Osteoblast (primary cell): ENCODE measurements around the gene ARPP19. TPM values are rescaled to one million over a fixed set of nuclear protein-coding genes. Genes with fewer than 3 reads are reported as not detected.

Experiments used
- DNase-seq: peaks from one replicate; pipeline ENCODE4 v3.0.0; 2011; ENCODE audit warnings: low spot score, mixed read lengths; ENCODE audit not compliant: insufficient read length; ENCODE audit errors: missing footprints
- H2AFZ ChIP-seq: 2 replicates; pipeline ENCODE4 v1.6.0; 2011; ENCODE audit warnings: mild to moderate bottlenecking, low read length
- H3K27ac ChIP-seq: 2 replicates; pipeline ENCODE4 v1.5.1; 2011; ENCODE audit warnings: mild to moderate bottlenecking, low read depth, low read length, moderate library complexity
- H3K27me3 ChIP-seq: 2 replicates; pipeline ENCODE4 v1.6.0; 2012; ENCODE audit warnings: mild to moderate bottlenecking, control low read depth, inconsistent platforms, low read length, moderate library complexity; ENCODE audit not compliant: insufficient read depth
- H3K36me3 ChIP-seq: 2 replicates; pipeline ENCODE4 v1.5.1; 2011; ENCODE audit warnings: mild to moderate bottlenecking, low read length, control low read depth, moderate library complexity; ENCODE audit not compliant: insufficient read depth
- H3K4me1 ChIP-seq: 2 replicates; pipeline ENCODE4 v1.5.1; 2011; ENCODE audit warnings: mild to moderate bottlenecking, low read length, control low read depth, moderate library complexity; ENCODE audit not compliant: insufficient read depth
- H3K4me2 ChIP-seq: 2 replicates; pipeline ENCODE4 v1.6.0; 2011; ENCODE audit warnings: mild to moderate bottlenecking, low read length; ENCODE audit not compliant: insufficient read depth
- H3K4me3 ChIP-seq: fragments of 200-600 bp; sonication (generic); 3 replicates; pipeline ENCODE4 v1.5.1; 2012; ENCODE audit warnings: mild to moderate bottlenecking, low read length, inconsistent platforms; ENCODE audit not compliant: insufficient read depth
- H3K79me2 ChIP-seq: 2 replicates; pipeline ENCODE4 v1.6.0; 2012; ENCODE audit warnings: mild to moderate bottlenecking, low read length, control low read depth, inconsistent platforms; ENCODE audit not compliant: insufficient read depth
- H3K9me3 ChIP-seq: 2 replicates; pipeline ENCODE4 v1.5.1; 2011; ENCODE audit warnings: low read depth, low read length, control low read depth
- H4K20me1 ChIP-seq: 2 replicates; pipeline ENCODE4 v1.6.0; 2012; ENCODE audit warnings: mild to moderate bottlenecking, low read length, control low read depth; ENCODE audit not compliant: insufficient read depth
- CTCF ChIP-seq: IDR thresholded peaks from 2 replicates; pipeline ENCODE4 v1.5.1; 2011; ENCODE audit warnings: mild to moderate bottlenecking, low read depth, low read length, moderate library complexity; ENCODE audit errors: extremely low read depth
- total RNA-seq: library from RNA; depleted of rRNA; stranded (reverse); fragments of >200 nt; gene quantifications from 2 replicates; pipeline ENCODE4 v1.2.3, GENCODE V29; 2012

The ARPP19 gene
- total RNA-seq, 1 donor: 114 TPM

GRCh38 chr15:52527196-52527910 lies 41.5 kb downstream of the ARPP19 start:
- no peak for TF ChIP-seq CTCF
- Histone ChIP-seq H2AFZ (peak overlapping the region; percentile 81), H4K20me1 (peaks cover 10% of the 10 kb centered on the region), H3K4me1 (peaks cover 22% of the 10 kb centered on the region), H3K4me3 (peak overlapping the region; percentile 84), H3K36me3 (no peaks in the 10 kb centered on the region), H3K9me3 (no peaks in the 10 kb centered on the region), H3K79me2 (peaks cover 40% of the 10 kb centered on the region), H3K27me3 (peaks cover 14% of the 10 kb centered on the region), H3K4me2 (peak overlapping the region; percentile 90), H3K27ac (no peak overlapping the region)
- DNase-seq: no peak

- no peak overlapping the region for H3K4me2 ChIP-seq
- peaks cover 16% of the 10 kb centered on the region for H3K4me1 ChIP-seq
- H4K20me1 ChIP-seq: peaks cover 14% of the 10 kb centered on the region
- no peak for DNase-seq
- H3K27me3 ChIP-seq: no peaks in the 10 kb centered on the region
- no peak overlapping the region for H3K27ac ChIP-seq
- no peaks in the 10 kb centered on the region for H3K36me3 ChIP-seq
- peaks cover 63% of the 10 kb centered on the region for H3K79me2 ChIP-seq
- TF ChIP-seq CTCF: no peak
- no peak overlapping the region for H2AFZ ChIP-seq
- no peaks in the 10 kb centered on the region for H3K9me3 ChIP-seq
- no peak overlapping the region for H3K4me3 ChIP-seq
Measured at GRCh38 chr15:52524223-52525136, 44.4 kb downstream of the ARPP19 start.

- no peaks in the 10 kb centered on the region for H3K36me3 ChIP-seq
- no peaks in the 10 kb centered on the region for H3K27me3 ChIP-seq
- peaks cover 14% of the 10 kb centered on the region for H4K20me1 ChIP-seq
- no peak for TF ChIP-seq CTCF
- peaks cover 69% of the 10 kb centered on the region for H3K79me2 ChIP-seq
- H3K4me1 ChIP-seq: peaks cover 14% of the 10 kb centered on the region
- no peak overlapping the region for H3K4me2 ChIP-seq
- no peak overlapping the region for H3K27ac ChIP-seq
- H3K4me3 ChIP-seq: no peak overlapping the region
- H3K9me3 ChIP-seq: no peaks in the 10 kb centered on the region
- DNase-seq: no peak
- H2AFZ ChIP-seq: no peak overlapping the region
Measured at GRCh38 chr15:52523647-52524046, 45.2 kb downstream of the ARPP19 start.

GRCh38 chr15:52523192-52523591 lies 45.6 kb downstream of the ARPP19 start:
- no peak for TF ChIP-seq CTCF
- H3K27ac ChIP-seq: peak overlapping the region; percentile 10
- DNase-seq: peak; percentile 87
- no peak overlapping the region for H3K4me3 ChIP-seq
- peak overlapping the region; percentile 6 for H3K4me2 ChIP-seq
- no peaks in the 10 kb centered on the region for H3K27me3 ChIP-seq
- no peak overlapping the region for H2AFZ ChIP-seq
- peaks cover 14% of the 10 kb centered on the region for H4K20me1 ChIP-seq
- H3K36me3 ChIP-seq: no peaks in the 10 kb centered on the region
- H3K4me1 ChIP-seq: peaks cover 13% of the 10 kb centered on the region
- H3K9me3 ChIP-seq: no peaks in the 10 kb centered on the region
- H3K79me2 ChIP-seq: peaks cover 73% of the 10 kb centered on the region
